HG03139 (cell line): Measurements from ENCODE around the gene DSCAML1.

Source experiments
- ATAC-seq: cut with Tn5 transposase; IDR thresholded peaks from one replicate; pipeline ENCODE4 v1.9.1; 2021; ENCODE audit not compliant: unreplicated experiment

The DSCAML1 gene

DNA sequence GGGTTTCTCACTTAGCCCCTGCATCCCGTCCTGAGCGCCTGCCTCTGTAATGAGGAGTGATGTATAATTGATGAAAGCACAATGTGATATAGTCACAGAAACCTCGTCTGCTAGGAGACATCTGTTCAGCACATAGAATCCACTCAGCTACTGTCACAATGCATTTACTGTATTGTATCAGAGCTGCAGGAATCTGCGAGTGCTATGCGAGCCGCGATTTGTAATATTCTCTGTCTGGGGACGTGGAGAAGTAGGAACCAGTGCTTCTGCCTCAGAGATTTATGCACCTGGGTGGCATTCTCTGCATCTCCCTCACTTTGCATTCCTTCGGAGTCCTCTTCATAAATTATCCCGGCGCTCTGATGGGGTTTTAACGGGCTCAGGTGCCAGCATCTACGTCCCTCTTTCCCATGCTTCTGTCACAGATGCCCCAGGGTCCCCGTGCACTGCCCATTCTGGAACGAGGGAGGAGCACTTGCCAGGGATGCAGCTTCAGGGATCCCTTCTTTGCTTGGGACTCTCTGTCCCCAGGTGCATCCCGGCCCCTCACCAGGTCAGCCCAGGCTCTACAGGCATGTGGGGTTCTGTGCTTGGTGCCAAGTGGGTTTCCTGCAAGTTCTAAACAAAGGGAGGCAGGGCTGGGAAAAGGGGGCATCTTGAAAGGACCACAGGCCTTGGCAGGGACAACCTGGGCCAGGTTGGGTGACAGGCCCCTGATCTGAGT, 205.5 kb downstream of the DSCAML1 start:
- ATAC-seq: no peak

- no peak for ATAC-seq
Observed at GRCh38 chr11:117589063-117589462, 208.0 kb downstream of the DSCAML1 start.

DNA sequence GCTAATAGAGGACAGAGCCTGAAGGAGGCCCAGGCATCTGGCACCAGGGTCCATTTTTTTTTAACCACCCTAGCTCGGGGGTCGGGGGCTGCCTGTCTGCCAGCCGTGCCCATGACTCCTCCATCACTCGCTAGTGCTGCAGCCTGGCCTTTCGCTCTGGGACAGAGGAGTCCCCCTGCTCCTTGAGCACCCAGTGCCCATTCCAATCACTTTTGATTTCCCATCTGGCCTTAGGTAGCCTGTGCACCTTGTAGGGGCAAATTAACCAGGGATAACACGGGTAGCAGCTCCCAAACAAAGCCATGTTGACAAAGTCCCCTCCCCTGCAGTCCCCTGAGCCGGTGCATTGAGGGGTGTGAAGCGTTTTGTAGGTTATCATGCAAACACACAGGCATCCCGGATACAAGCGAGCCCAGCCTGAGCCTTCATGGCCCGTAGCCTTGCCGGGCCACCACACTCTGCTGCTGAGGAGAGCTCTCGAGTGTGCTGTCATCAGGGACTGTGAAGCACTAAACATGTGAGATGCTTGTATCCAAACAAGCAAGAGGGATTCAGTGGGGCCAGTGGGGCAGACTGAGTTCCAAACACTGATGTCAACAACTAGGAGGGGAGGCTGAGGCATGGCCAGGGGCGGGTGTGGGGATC, 208.7 kb downstream of the DSCAML1 start:
- no peak for ATAC-seq

DNA sequence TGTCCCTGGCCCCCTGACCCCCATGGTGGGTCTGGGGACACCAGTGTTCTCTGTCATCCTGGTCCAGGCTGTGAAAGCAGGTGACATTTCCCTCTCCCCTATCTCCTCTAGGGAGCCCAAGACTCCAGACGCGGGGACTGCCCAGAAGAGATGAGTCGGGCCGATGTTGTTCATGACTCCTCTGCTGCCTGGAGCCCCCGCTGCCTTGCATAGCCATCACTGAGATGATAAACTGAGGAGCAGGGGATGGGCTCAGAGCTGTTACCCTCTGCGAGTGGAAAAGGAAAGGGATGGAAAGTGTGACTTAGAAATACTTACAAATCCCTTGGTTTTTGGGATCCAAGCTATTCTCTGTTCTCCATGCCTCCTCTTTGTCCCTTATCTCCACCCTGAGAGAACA, 209.6 kb downstream of the DSCAML1 start:
- no peak for ATAC-seq

- ATAC-seq: no peak
Observed at GRCh38 chr11:117586392-117586791, 210.6 kb downstream of the DSCAML1 start.

DNA sequence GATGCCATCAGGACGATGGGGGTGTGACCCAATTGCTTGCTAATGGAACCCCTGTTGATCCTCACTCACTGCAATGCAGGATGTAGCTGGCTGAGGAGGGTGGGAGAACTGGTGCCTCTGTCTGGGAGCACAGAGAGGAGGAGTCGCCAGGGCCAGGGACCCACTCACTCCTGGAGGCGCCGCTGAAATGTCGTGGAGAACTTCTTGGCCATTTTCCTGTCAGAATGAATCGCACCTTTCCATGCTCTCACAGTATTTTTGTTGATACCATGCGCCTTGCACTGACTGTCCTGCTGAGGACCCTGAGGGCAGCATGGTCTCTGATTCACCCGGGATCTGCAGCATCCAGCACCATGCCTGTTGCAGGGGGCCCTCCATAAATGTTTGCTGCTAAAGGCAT, 211.4 kb downstream of the DSCAML1 start:
- ATAC-seq: no peak

- ATAC-seq: no peak
Observed at GRCh38 chr11:117584056-117584830, 212.8 kb downstream of the DSCAML1 start.

- no peak for ATAC-seq
Observed at GRCh38 chr11:117583063-117583801, 213.8 kb downstream of the DSCAML1 start.

DNA sequence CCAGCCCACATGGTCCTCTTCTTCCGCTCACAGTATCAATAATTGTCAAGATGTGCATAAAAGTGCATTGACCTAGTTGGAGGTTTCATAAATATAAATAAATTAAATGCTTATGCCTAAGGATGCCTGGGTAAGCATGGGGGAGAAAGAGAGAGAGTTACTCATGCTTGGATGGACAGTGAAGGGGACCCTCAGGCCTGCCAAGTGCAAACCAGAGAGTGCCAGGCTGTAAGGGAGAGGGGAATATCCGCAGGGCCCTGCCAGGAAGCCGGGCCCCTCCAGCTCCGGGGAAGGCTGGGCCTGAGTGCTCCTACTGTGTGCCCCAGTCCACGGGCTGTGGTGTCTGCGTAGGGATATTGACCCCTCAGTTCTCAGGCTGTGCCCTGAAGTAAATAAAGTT, 214.6 kb downstream of the DSCAML1 start:
- ATAC-seq: no peak

DNA sequence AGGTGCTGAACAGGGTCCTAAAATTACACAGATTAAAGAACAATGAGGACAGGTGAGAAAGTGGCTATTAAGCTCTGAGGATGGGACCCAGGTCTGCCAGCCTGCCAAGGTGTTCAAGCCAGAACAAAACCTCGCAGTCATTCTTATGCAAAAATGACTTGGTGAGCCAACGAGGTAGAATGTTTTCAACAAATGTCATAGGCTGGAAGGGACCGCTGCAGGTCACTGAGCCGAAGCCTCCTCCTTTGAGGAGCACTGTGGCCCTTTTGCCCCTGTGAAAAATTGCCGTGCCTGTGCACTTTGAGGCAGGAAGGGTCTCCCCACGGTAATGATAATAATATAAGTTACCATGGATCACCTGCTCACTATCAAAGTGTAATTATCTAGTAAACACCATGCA, 216.2 kb downstream of the DSCAML1 start:
- ATAC-seq: no peak

- ATAC-seq: no peak
Observed at GRCh38 chr11:117579161-117579560, 217.9 kb downstream of the DSCAML1 start.

GRCh38 chr11:117575856-117576255, 221.2 kb downstream of the DSCAML1 start:
- no peak for ATAC-seq

DNA sequence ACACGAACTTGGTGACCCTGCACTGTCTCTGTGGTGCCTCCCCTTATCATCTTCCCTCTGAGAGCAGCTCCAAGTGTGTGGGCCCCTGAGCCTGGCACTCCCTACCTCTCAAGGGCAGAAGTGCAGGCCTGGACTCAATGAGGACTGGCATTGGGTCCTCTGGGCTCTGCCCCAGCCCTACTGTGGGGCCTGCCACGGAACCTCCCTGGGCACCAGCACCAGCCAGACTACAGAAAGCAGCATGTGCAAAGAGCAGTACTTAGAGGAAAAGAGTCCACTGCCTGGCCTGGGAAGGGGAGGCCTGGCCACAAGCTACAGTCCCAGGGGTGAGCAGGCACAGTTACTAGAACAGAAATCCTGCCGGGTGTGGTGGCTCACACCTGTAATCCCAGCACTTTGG, 222.5 kb downstream of the DSCAML1 start:
- ATAC-seq: no peak

- no peak for ATAC-seq
Observed at GRCh38 chr11:117573326-117573725, 223.7 kb downstream of the DSCAML1 start.

- no peak for ATAC-seq
Observed at GRCh38 chr11:117572671-117573070, 224.3 kb downstream of the DSCAML1 start.

DNA sequence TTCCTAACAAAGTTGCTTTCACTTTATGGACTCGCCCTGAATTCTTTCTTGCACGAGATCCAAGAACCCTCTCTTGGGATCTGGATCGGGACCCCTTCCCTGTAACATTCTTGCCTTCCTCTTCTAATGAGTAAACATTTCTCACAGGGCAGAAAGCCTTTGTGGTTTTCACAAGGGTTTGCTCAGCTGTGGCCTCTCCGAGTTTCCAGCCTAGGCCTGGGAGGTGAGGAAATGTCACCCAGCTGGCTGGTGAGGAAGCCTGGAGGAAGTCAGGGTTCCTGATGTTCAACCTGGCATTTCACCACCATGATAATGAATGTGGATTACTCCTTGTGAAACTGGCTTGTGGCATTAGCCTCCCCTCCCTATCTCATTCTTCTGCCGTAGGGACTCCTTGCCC, 224.9 kb downstream of the DSCAML1 start:
- ATAC-seq: no peak

- no peak for ATAC-seq
Observed at GRCh38 chr11:117570701-117571100, 226.3 kb downstream of the DSCAML1 start.

- no peak for ATAC-seq
Observed at GRCh38 chr11:117569911-117570310, 227.1 kb downstream of the DSCAML1 start.

DNA sequence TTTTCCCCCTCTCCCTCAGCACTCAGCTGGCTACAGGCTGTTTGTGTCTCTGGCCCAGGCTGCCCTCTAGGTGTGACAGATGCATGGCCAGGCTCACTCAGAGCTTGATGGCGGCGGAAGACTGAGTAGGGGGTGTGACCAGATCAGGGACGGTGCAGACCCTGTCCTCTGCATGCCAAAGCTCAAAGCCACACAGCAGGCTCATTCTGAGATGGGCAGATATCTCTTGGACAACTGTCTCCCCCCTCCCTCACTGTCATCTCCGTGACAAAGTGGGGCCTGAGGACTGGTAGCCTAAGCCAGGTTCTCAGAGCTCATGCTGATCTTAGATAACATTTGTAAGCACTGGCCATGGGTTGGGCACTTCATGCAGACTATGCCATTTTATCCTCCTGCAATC, 231.3 kb downstream of the DSCAML1 start:
- ATAC-seq: no peak

GRCh38 chr11:117564321-117564720, 232.7 kb downstream of the DSCAML1 start:
- ATAC-seq: no peak

DNA sequence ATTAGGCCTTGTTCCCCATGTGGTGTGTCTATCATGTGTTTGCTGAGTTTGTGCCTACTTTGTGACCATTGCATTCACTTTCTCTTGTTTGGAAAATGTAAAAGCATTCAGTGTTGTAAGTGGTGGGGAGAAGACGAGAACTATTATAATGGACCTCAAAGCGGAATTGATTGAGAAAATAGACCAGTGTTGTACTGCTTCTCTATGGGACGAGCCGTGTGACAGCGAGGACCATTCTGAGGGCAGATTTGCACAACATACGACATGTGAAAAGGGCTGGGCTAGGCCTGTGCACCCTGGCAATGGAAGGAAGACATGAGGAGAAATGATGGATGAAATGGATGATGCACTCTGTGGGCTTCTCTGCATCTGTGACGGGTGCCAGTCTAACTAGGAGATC, 233.5 kb downstream of the DSCAML1 start:
- no peak for ATAC-seq
